Measurements from ENCODE around the gene AXL.

The AXL gene

GRCh38 chr19:41261474-41262190 is 42.6 kb downstream of the AXL start:
- Histone ChIP-seq H2AFZ (ENCODE audit: low read length) (no peak overlapping the region), H3K27me3 (ENCODE audit: insufficient read depth, low read length) (no peaks in the 10 kb centered on the region), H3K36me3 (ENCODE audit: insufficient read depth, low read length) (peaks cover 9% of the 10 kb centered on the region; the same call in 1 of the 2 replicates), H3K9me2 (ENCODE audit: low read depth, low read length) (no peaks in the 10 kb centered on the region), H3K4me2 (ENCODE audit: low read length) (peak overlapping the region; percentile 94), H3K9ac (ENCODE audit: low read length) (peak overlapping the region; percentile 99; the same call in 1 of the 2 replicates), H4K20me1 (ENCODE audit: insufficient read depth, low read length) (no peaks in the 10 kb centered on the region), H3K4me3 (ENCODE audit: low read depth, low read length, poor library complexity, severe bottlenecking) (peak overlapping the region; percentile 92), H3K27ac (ENCODE audit: low read depth, low read length, poor library complexity, severe bottlenecking) (no peak overlapping the region), H3K9me3 (ENCODE audit: low read length) (no peaks in the 10 kb centered on the region), H3K79me2 (ENCODE audit: insufficient read depth, low read length) (peaks cover 23% of the 10 kb centered on the region), H3F3A (ENCODE audit: insufficient read depth, low read length) (no peaks in the 10 kb centered on the region), H3K4me1 (ENCODE audit: insufficient read depth, low read length, severe bottlenecking) (peaks cover 10% of the 10 kb centered on the region)
- no peak for TF ChIP-seq CTCF (IDR thresholded peaks at IDR 0.05; ENCODE audit: low read length)
- no peak for TF ChIP-seq EZH2 (IDR thresholded peaks at IDR 0.05; ENCODE audit: borderline replicate concordance, low read length)

DNA sequence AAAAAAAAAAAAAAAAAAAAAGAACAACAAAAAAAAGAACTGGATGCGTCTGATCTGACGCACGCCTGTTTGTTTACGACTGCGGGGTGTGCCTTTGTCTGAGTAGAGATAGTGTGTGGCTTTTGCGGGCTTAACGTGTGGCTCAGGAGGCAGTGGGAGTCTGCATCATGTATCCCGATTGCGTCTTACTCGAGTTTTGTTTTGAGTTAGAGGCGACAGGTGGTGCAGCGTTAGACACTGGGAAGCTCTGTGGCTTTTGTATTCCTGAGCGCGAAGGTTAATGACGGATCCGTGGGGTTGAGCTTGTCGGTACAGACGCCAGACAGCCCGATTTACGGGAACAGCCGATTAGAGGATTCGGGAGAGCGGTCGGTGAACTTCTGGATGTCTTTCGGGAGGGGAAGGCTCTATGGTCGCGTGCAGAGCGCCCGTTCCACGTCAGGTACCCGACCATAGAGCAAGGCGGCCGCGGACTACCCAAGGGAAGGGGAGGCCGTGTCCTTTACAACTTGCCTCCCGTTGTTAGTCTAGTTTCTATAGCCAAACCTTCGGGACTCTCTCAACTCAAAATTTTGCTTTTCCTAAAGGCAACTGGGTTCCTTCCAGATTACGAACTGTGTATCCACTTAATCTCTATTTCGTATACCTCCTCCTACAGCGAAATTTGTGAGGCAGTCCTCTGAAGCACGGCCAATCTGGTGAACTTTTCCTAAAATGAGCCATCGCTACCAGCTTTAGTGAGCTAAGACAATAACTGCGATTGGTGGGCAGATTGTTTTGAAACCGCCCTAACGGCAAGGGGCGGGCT is 44.2 kb downstream of the AXL start:
- Histone ChIP-seq H3K4me1 (ENCODE audit: insufficient read depth, low read length, severe bottlenecking) (peaks cover 20% of the 10 kb centered on the region), H3K4me3 (ENCODE audit: low read depth, low read length, poor library complexity, severe bottlenecking) (peak overlapping the region; percentile 92), H3K4me2 (ENCODE audit: low read length) (peak overlapping the region; percentile 94), H3K79me2 (ENCODE audit: insufficient read depth, low read length) (peaks cover 39% of the 10 kb centered on the region), H2AFZ (ENCODE audit: low read length) (no peak overlapping the region), H3K9me2 (ENCODE audit: low read depth, low read length) (no peaks in the 10 kb centered on the region), H3K27ac (ENCODE audit: low read depth, low read length, poor library complexity, severe bottlenecking) (peak overlapping the region; percentile 93), H3K36me3 (ENCODE audit: insufficient read depth, low read length) (peaks cover 22% of the 10 kb centered on the region), H3K9ac (ENCODE audit: low read length) (peak overlapping the region; percentile 99), H3K9me3 (ENCODE audit: low read length) (no peaks in the 10 kb centered on the region), H3F3A (ENCODE audit: insufficient read depth, low read length) (no peaks in the 10 kb centered on the region), H4K20me1 (ENCODE audit: insufficient read depth, low read length) (no peaks in the 10 kb centered on the region), H3K27me3 (ENCODE audit: insufficient read depth, low read length) (no peaks in the 10 kb centered on the region)
- TF ChIP-seq CTCF (IDR thresholded peaks at IDR 0.05; ENCODE audit: low read length) (no peak), EZH2 (IDR thresholded peaks at IDR 0.05; ENCODE audit: borderline replicate concordance, low read length) (no peak)

GRCh38 chr19:41263850-41264580 is 45.0 kb downstream of the AXL start, which contains the start of gene HNRNPUL1:
Gene HNRNPUL1 (plus strand): TSS chr19:41264372. CDS start chr19:41264504, 132 bp downstream.
- TF ChIP-seq CTCF (IDR thresholded peaks at IDR 0.05; ENCODE audit: low read length) (peak; percentile 49), EZH2 (IDR thresholded peaks at IDR 0.05; ENCODE audit: borderline replicate concordance, low read length) (no peak)
- H3K27me3 ChIP-seq (ENCODE audit: insufficient read depth, low read length), result no peaks in the 10 kb centered on the region
- peaks cover 30% of the 10 kb centered on the region for H3K36me3 ChIP-seq (ENCODE audit: insufficient read depth, low read length)
- peak within 1 kb of the TSS; percentile 99 for H3K9ac ChIP-seq (ENCODE audit: low read length)
- peak within 1 kb of the TSS; percentile 94 for H3K4me2 ChIP-seq (ENCODE audit: low read length)
- H3F3A ChIP-seq (ENCODE audit: insufficient read depth, low read length), result no peaks in the 10 kb centered on the region
- H3K79me2 ChIP-seq (ENCODE audit: insufficient read depth, low read length), result peaks cover 40% of the 10 kb centered on the region
- H3K27ac ChIP-seq (ENCODE audit: low read depth, low read length, poor library complexity, severe bottlenecking), result peak within 1 kb of the TSS; percentile 93
- peak within 1 kb of the TSS; percentile 92 for H3K4me3 ChIP-seq (ENCODE audit: low read depth, low read length, poor library complexity, severe bottlenecking)
- H3K9me3 ChIP-seq (ENCODE audit: low read length), result no peaks in the 10 kb centered on the region
- H3K9me2 ChIP-seq (ENCODE audit: low read depth, low read length), result no peaks in the 10 kb centered on the region
- H3K4me1 ChIP-seq (ENCODE audit: insufficient read depth, low read length, severe bottlenecking), result peaks cover 20% of the 10 kb centered on the region
- H4K20me1 ChIP-seq (ENCODE audit: insufficient read depth, low read length), result no peaks in the 10 kb centered on the region
- no peak within 1 kb of the TSS for H2AFZ ChIP-seq (ENCODE audit: low read length)

Measured in OCI-LY1 (cell line).